ENCODE results near the gene LAMB1. TPM values are rescaled to one million over a fixed set of nuclear protein-coding genes. Genes with fewer than 3 reads are reported as not detected.

LAMB1 gene
- total RNA-seq, 5 donors from 2014 or later (not counting 1 experiment from before 2014, with no cell fraction given) = 0.56 to 1.4 (median 1.0) TPM; not detected in 2

GRCh38 chr7:108045154-108045553, 42.2 kb upstream of the LAMB1 start:
- H3K4me1 Mint-ChIP-seq = peaks cover 6% of the 10 kb centered on the region in 3 donors
- POLR2A ChIA-PET = interaction anchor here in 1 of 2 donors (0.7 kb wide), 1 partner anchor 16 kb away, joined by 9 read pairs; no protein-coding TSS in a partner anchor
- Histone ChIP-seq H3K4me1 (ENCODE audit: control insufficient read depth in 1 of 2, extremely low read depth in 1 of 2, insufficient read depth in 2 of 2, low read length in 2 of 2) (peaks cover 6 to 10% of the 10 kb centered on the region in 2 experiments), H3K9me3 (no peaks in the 10 kb centered on the region), H3K4me3 (ENCODE audit: control insufficient read depth in 1 of 2, extremely low read depth in 1 of 2, low read length in 1 of 2) (no peak overlapping the region), H3K27ac (ENCODE audit: low read length) (no peak overlapping the region), H3K27me3 (replicated peaks in 1 of 2; ENCODE audit: control insufficient read depth in 2 of 2, extremely low read depth in 1 of 2, insufficient read depth in 2 of 2, low read length in 1 of 2) (peaks cover 0 to 3% of the 10 kb centered on the region in 2 experiments), H3K36me3 (ENCODE audit: control insufficient read depth in 2 of 2, extremely low read depth in 1 of 2, insufficient read depth in 1 of 2, low read length in 1 of 2) (no peaks in the 10 kb centered on the region)
- DNase-seq = no peak
- ATAC-seq (replicated peaks in 1 of 4) = no peak
- H3K27me3 Mint-ChIP-seq = peaks cover 0 to 5% of the 10 kb centered on the region in 2 donors
- H3K9me3 Mint-ChIP-seq = no peaks in the 10 kb centered on the region
- H3K36me3 Mint-ChIP-seq = no peaks in the 10 kb centered on the region
- CTCF ChIA-PET = interaction anchor here in 1 of 2 donors (1.0 kb wide), 1 partner anchor 170 kb away, joined by 3 read pairs; no protein-coding TSS in a partner anchor
- WGBS (ENCODE audit: insufficient coverage) = no CpG with 5 or more reads among the region's 1 CpG
- H3K27ac Mint-ChIP-seq = no peak overlapping the region
- H3K4me3 Mint-ChIP-seq = no peak overlapping the region

GRCh38 chr7:108044345-108044744, 41.4 kb upstream of the LAMB1 start:
- ChIA-PET POLR2A (no interaction called here), CTCF (no interaction called here)
- H3K9me3 ChIP-seq = no peaks in the 10 kb centered on the region
- Mint-ChIP-seq H3K9me3 (no peaks in the 10 kb centered on the region), H3K4me3 (no peak overlapping the region), H3K27ac (no peak overlapping the region), H3K27me3 (peaks cover 5 to 8% of the 10 kb centered on the region in 2 donors), H3K36me3 (no peaks in the 10 kb centered on the region), H3K4me1 (peaks cover 5 to 6% (median 6%) of the 10 kb centered on the region in 3 donors)
- 100% methylated on average over 1 of the region's 2 CpGs for WGBS (ENCODE audit: insufficient coverage)
- no peaks in the 10 kb centered on the region for H3K36me3 ChIP-seq (ENCODE audit: control insufficient read depth in 2 of 2, extremely low read depth in 1 of 2, insufficient read depth in 1 of 2, low read length in 1 of 2)
- no peak overlapping the region for H3K27ac ChIP-seq (ENCODE audit: low read length)
- ATAC-seq (replicated peaks in 1 of 4) (no peak), DNase-seq (no peak)
- H3K4me3 ChIP-seq (ENCODE audit: control insufficient read depth in 1 of 2, extremely low read depth in 1 of 2, low read length in 1 of 2) = no peak overlapping the region
- H3K4me1 ChIP-seq (ENCODE audit: control insufficient read depth in 1 of 2, extremely low read depth in 1 of 2, insufficient read depth in 2 of 2, low read length in 2 of 2) = peaks cover 4 to 6% of the 10 kb centered on the region in 2 experiments
- peaks cover 0 to 3% of the 10 kb centered on the region in 2 experiments for H3K27me3 ChIP-seq (replicated peaks in 1 of 2; ENCODE audit: control insufficient read depth in 2 of 2, extremely low read depth in 1 of 2, insufficient read depth in 2 of 2, low read length in 1 of 2)

GRCh38 chr7:108038986-108039385, 36.0 kb upstream of the LAMB1 start:
- CTCF ChIA-PET = no interaction called here
- H3K27ac Mint-ChIP-seq = no peak overlapping the region
- no peak overlapping the region for H3K4me3 ChIP-seq (ENCODE audit: control insufficient read depth in 1 of 2, extremely low read depth in 1 of 2, low read length in 1 of 2)
- H3K27me3 ChIP-seq (replicated peaks in 1 of 2; ENCODE audit: control insufficient read depth in 2 of 2, extremely low read depth in 1 of 2, insufficient read depth in 2 of 2, low read length in 1 of 2) = no peaks in the 10 kb centered on the region
- no peak overlapping the region for H3K27ac ChIP-seq (ENCODE audit: low read length)
- H3K9me3 Mint-ChIP-seq = no peaks in the 10 kb centered on the region
- no peaks in the 10 kb centered on the region for H3K4me1 Mint-ChIP-seq
- H3K36me3 Mint-ChIP-seq = no peaks in the 10 kb centered on the region
- H3K9me3 ChIP-seq = no peaks in the 10 kb centered on the region
- no peak overlapping the region for H3K4me3 Mint-ChIP-seq
- ATAC-seq (replicated peaks in 1 of 4) (no peak), DNase-seq (no peak)
- no peaks in the 10 kb centered on the region for H3K36me3 ChIP-seq (ENCODE audit: control insufficient read depth in 2 of 2, extremely low read depth in 1 of 2, insufficient read depth in 1 of 2, low read length in 1 of 2)
- POLR2A ChIA-PET = interaction anchor here in 1 of 2 donors (0.6 kb wide), 2 partner anchors 164 to 467 kb away, joined by 3 read pairs; no protein-coding TSS in a partner anchor
- no peaks in the 10 kb centered on the region for H3K4me1 ChIP-seq (ENCODE audit: control insufficient read depth in 1 of 2, extremely low read depth in 1 of 2, insufficient read depth in 2 of 2, low read length in 2 of 2)
- H3K27me3 Mint-ChIP-seq = peaks cover 5 to 16% of the 10 kb centered on the region in 2 donors

- Histone ChIP-seq H3K27ac (ENCODE audit: low read length) (no peak overlapping the region), H3K36me3 (ENCODE audit: control insufficient read depth in 2 of 2, extremely low read depth in 1 of 2, insufficient read depth in 1 of 2, low read length in 1 of 2) (no peaks in the 10 kb centered on the region), H3K27me3 (replicated peaks in 1 of 2; ENCODE audit: control insufficient read depth in 2 of 2, extremely low read depth in 1 of 2, insufficient read depth in 2 of 2, low read length in 1 of 2) (no peaks in the 10 kb centered on the region), H3K9me3 (no peaks in the 10 kb centered on the region), H3K4me1 (ENCODE audit: control insufficient read depth in 1 of 2, extremely low read depth in 1 of 2, insufficient read depth in 2 of 2, low read length in 2 of 2) (no peaks in the 10 kb centered on the region), H3K4me3 (ENCODE audit: control insufficient read depth in 1 of 2, extremely low read depth in 1 of 2, low read length in 1 of 2) (no peak overlapping the region)
- no peaks in the 10 kb centered on the region for H3K9me3 Mint-ChIP-seq
- WGBS (ENCODE audit: insufficient coverage) = no CpG with 5 or more reads among the region's 1 CpG
- ATAC-seq (replicated peaks in 1 of 4) = no peak
- CTCF ChIA-PET = no interaction called here
- H3K27me3 Mint-ChIP-seq = peaks cover 5 to 16% of the 10 kb centered on the region in 2 donors
- POLR2A ChIA-PET = no interaction called here
- no peaks in the 10 kb centered on the region for H3K4me1 Mint-ChIP-seq
- no peaks in the 10 kb centered on the region for H3K36me3 Mint-ChIP-seq
- H3K4me3 Mint-ChIP-seq = no peak overlapping the region
- no peak overlapping the region for H3K27ac Mint-ChIP-seq
- DNase-seq = no peak
Observed at GRCh38 chr7:108037741-108038140, 34.8 kb upstream of the LAMB1 start.

- no peak overlapping the region for H3K27ac ChIP-seq (ENCODE audit: low read length)
- H3K9me3 ChIP-seq = no peaks in the 10 kb centered on the region
- H3K4me3 Mint-ChIP-seq = no peak overlapping the region
- no peak for ATAC-seq (replicated peaks in 1 of 4)
- H3K4me1 ChIP-seq (ENCODE audit: control insufficient read depth in 1 of 2, extremely low read depth in 1 of 2, insufficient read depth in 2 of 2, low read length in 2 of 2) = no peaks in the 10 kb centered on the region
- H3K4me3 ChIP-seq (ENCODE audit: control insufficient read depth in 1 of 2, extremely low read depth in 1 of 2, low read length in 1 of 2) = no peak overlapping the region
- no peak for DNase-seq
- ChIA-PET CTCF (no interaction called here), POLR2A (no interaction called here)
- no peaks in the 10 kb centered on the region for H3K4me1 Mint-ChIP-seq
- H3K27me3 ChIP-seq (replicated peaks in 1 of 2; ENCODE audit: control insufficient read depth in 2 of 2, extremely low read depth in 1 of 2, insufficient read depth in 2 of 2, low read length in 1 of 2) = no peaks in the 10 kb centered on the region
- H3K36me3 ChIP-seq (ENCODE audit: control insufficient read depth in 2 of 2, extremely low read depth in 1 of 2, insufficient read depth in 1 of 2, low read length in 1 of 2) = no peaks in the 10 kb centered on the region
- H3K27ac Mint-ChIP-seq = no peak overlapping the region
- 100% methylated on average over 2 of the region's 3 CpGs for WGBS (ENCODE audit: insufficient coverage)
- H3K36me3 Mint-ChIP-seq = no peaks in the 10 kb centered on the region
- no peaks in the 10 kb centered on the region for H3K9me3 Mint-ChIP-seq
- peaks cover 5 to 16% of the 10 kb centered on the region in 2 donors for H3K27me3 Mint-ChIP-seq
Observed at GRCh38 chr7:108037140-108037539, 34.2 kb upstream of the LAMB1 start.

GRCh38 chr7:108034586-108034985, 31.6 kb upstream of the LAMB1 start:
- CTCF ChIA-PET = no interaction called here
- no peaks in the 10 kb centered on the region for H3K36me3 ChIP-seq (ENCODE audit: control insufficient read depth in 2 of 2, extremely low read depth in 1 of 2, insufficient read depth in 1 of 2, low read length in 1 of 2)
- no peak overlapping the region for H3K4me3 Mint-ChIP-seq

More at GRCh38 chr7:108034586-108034985, 31.6 kb upstream of the LAMB1 start:
- H3K4me1 Mint-ChIP-seq = no peaks in the 10 kb centered on the region
- ATAC-seq (replicated peaks in 1 of 4) (no peak), DNase-seq (no peak)
- no CpG with 5 or more reads among the region's 2 CpGs for WGBS (ENCODE audit: insufficient coverage)
- H3K27ac ChIP-seq (ENCODE audit: low read length) = no peak overlapping the region
- no peaks in the 10 kb centered on the region for H3K36me3 Mint-ChIP-seq
- no peaks in the 10 kb centered on the region for H3K4me1 ChIP-seq (ENCODE audit: control insufficient read depth in 1 of 2, extremely low read depth in 1 of 2, insufficient read depth in 2 of 2, low read length in 2 of 2)
- H3K27me3 Mint-ChIP-seq = peaks cover 0 to 9% of the 10 kb centered on the region in 2 donors
- H3K27ac Mint-ChIP-seq = no peak overlapping the region
- no peaks in the 10 kb centered on the region for H3K9me3 Mint-ChIP-seq
- H3K4me3 ChIP-seq (ENCODE audit: control insufficient read depth in 1 of 2, extremely low read depth in 1 of 2, low read length in 1 of 2) = no peak overlapping the region
- no peaks in the 10 kb centered on the region for H3K9me3 ChIP-seq
- H3K27me3 ChIP-seq (replicated peaks in 1 of 2; ENCODE audit: control insufficient read depth in 2 of 2, extremely low read depth in 1 of 2, insufficient read depth in 2 of 2, low read length in 1 of 2) = no peaks in the 10 kb centered on the region
- POLR2A ChIA-PET = no interaction called here

Measured in T-cell (primary cell).